Occipital lobe (tissue), 2 donors: ENCODE measurements around the gene MAP4K3. TPM values are rescaled to one million over a fixed set of nuclear protein-coding genes. Genes with fewer than 3 reads are reported as not detected.
"Not testable (repeated sequence)": the region's sequence is repeated elsewhere in the genome, so short reads cannot be mapped to it uniquely, and the experiment has no call there.

ENCODE experiments used
- DNase-seq: peaks from one replicate; lab custom pipeline; 2025; lab: John Stamatoyannopoulos, UW
- total RNA-seq: library from RNA; depleted of rRNA; stranded (reverse); fragments of >200 nt; gene quantifications from one replicate; pipeline ENCODE4 v1.2.3, GENCODE V29; 2014

Gene MAP4K3
- total RNA-seq, 1 donor from 2014 or later: 122 TPM

- no peak for DNase-seq
Measured at GRCh38 chr2:39306626-39307025, 130.5 kb downstream of the MAP4K3 start.

GRCh38 chr2:39304729-39305128, 132.4 kb downstream of the MAP4K3 start:
- DNase-seq: no peak

GRCh38 chr2:39304200-39304599, 132.9 kb downstream of the MAP4K3 start:
- DNase-seq: no peak

GRCh38 chr2:39301352-39301751, 135.7 kb downstream of the MAP4K3 start:
- no peak for DNase-seq

GRCh38 chr2:39300044-39300978, 136.8 kb downstream of the MAP4K3 start:
- DNase-seq: no peak

- no peak for DNase-seq
Measured at GRCh38 chr2:39290433-39290832, 146.7 kb downstream of the MAP4K3 start.

- DNase-seq: no peak
Measured at GRCh38 chr2:39289609-39290008, 147.5 kb downstream of the MAP4K3 start.

GRCh38 chr2:39283561-39283960, 153.5 kb downstream of the MAP4K3 start:
- no peak for DNase-seq

GRCh38 chr2:39281391-39281790, 155.7 kb downstream of the MAP4K3 start:
- no peak for DNase-seq

GRCh38 chr2:39275016-39275415, 162.1 kb downstream of the MAP4K3 start:
- DNase-seq: no peak

GRCh38 chr2:39269941-39270340, 167.1 kb downstream of the MAP4K3 start:
- no peak for DNase-seq

- DNase-seq: no peak
Measured at GRCh38 chr2:39266916-39267434, 170.1 kb downstream of the MAP4K3 start.

GRCh38 chr2:39266139-39266805, 170.8 kb downstream of the MAP4K3 start:
- no peak for DNase-seq

GRCh38 chr2:39265315-39265714, 171.8 kb downstream of the MAP4K3 start:
- DNase-seq: no peak

- DNase-seq: no peak
Measured at GRCh38 chr2:39264733-39265132, 172.4 kb downstream of the MAP4K3 start.

GRCh38 chr2:39260087-39260486, 177.0 kb downstream of the MAP4K3 start:
- DNase-seq: no peak

GRCh38 chr2:39256040-39256439, 181.0 kb downstream of the MAP4K3 start:
- DNase-seq: no peak

- no peak for DNase-seq
Measured at GRCh38 chr2:39252888-39253518, 184.1 kb downstream of the MAP4K3 start.

GRCh38 chr2:39247512-39248043, 189.5 kb downstream of the MAP4K3 start:
- no peak for DNase-seq

- no peak for DNase-seq
Measured at GRCh38 chr2:39246382-39246980, 190.6 kb downstream of the MAP4K3 start.

GRCh38 chr2:39244963-39245625, 192.0 kb downstream of the MAP4K3 start:
- not testable (repeated sequence) for DNase-seq
